ENCODE results near the gene COPS6.

The COPS6 gene

GRCh38 chr7:100109521-100110163 lies 20.9 kb downstream of the COPS6 start:
- H3K27me3 ChIP-seq (ENCODE audit: insufficient read depth, low read depth) = no peaks in the 10 kb centered on the region
- no peak overlapping the region for H3K9ac ChIP-seq
- peaks cover 3% of the 10 kb centered on the region; the same call in 1 of the 2 replicates for H3K36me3 ChIP-seq (ENCODE audit: insufficient read depth)
- TF ChIP-seq CTCF (conservative IDR thresholded peaks at IDR 0.05; ENCODE audit: low read depth, low read length) = no peak
- H3K4me3 ChIP-seq (IDR thresholded peaks at IDR 0.05; ENCODE audit: insufficient read depth, low read depth, low read length) = no peak overlapping the region
- no peak overlapping the region for H3K27ac ChIP-seq
- H3K79me2 ChIP-seq (ENCODE audit: insufficient read depth, low read depth) = no peaks in the 10 kb centered on the region
- no peaks in the 10 kb centered on the region for H3K4me1 ChIP-seq (ENCODE audit: low read depth, poor library complexity, severe bottlenecking)
- no peaks in the 10 kb centered on the region for H4K20me1 ChIP-seq (ENCODE audit: insufficient read depth)
- no peak overlapping the region for H2AFZ ChIP-seq (ENCODE audit: low read depth)
- H3K4me2 ChIP-seq = no peak overlapping the region

- Histone ChIP-seq H4K20me1 (ENCODE audit: insufficient read depth) (no peaks in the 10 kb centered on the region), H3K27ac (no peak overlapping the region), H3K4me2 (no peak overlapping the region), H3K79me2 (ENCODE audit: insufficient read depth, low read depth) (no peaks in the 10 kb centered on the region), H3K9ac (no peak overlapping the region), H3K36me3 (ENCODE audit: insufficient read depth) (peaks cover 3% of the 10 kb centered on the region; the same call in 1 of the 2 replicates), H3K4me3 (IDR thresholded peaks at IDR 0.05; ENCODE audit: insufficient read depth, low read depth, low read length) (no peak overlapping the region), H2AFZ (ENCODE audit: low read depth) (no peak overlapping the region), H3K4me1 (ENCODE audit: low read depth, poor library complexity, severe bottlenecking) (no peaks in the 10 kb centered on the region), H3K27me3 (ENCODE audit: insufficient read depth, low read depth) (no peaks in the 10 kb centered on the region)
- TF ChIP-seq CTCF (conservative IDR thresholded peaks at IDR 0.05; ENCODE audit: low read depth, low read length) = no peak
Measured at GRCh38 chr7:100111156-100111555, 22.4 kb downstream of the COPS6 start.

GRCh38 chr7:100111914-100112313 lies 23.1 kb downstream of the COPS6 start:
- Histone ChIP-seq H3K9ac (no peak overlapping the region), H3K27ac (no peak overlapping the region), H3K79me2 (ENCODE audit: insufficient read depth, low read depth) (no peaks in the 10 kb centered on the region), H3K36me3 (ENCODE audit: insufficient read depth) (peaks cover 3% of the 10 kb centered on the region; the same call in 1 of the 2 replicates), H3K4me2 (no peak overlapping the region), H2AFZ (ENCODE audit: low read depth) (no peak overlapping the region), H3K4me3 (IDR thresholded peaks at IDR 0.05; ENCODE audit: insufficient read depth, low read depth, low read length) (no peak overlapping the region), H4K20me1 (ENCODE audit: insufficient read depth) (no peaks in the 10 kb centered on the region), H3K27me3 (ENCODE audit: insufficient read depth, low read depth) (no peaks in the 10 kb centered on the region), H3K4me1 (ENCODE audit: low read depth, poor library complexity, severe bottlenecking) (no peaks in the 10 kb centered on the region)
- no peak for TF ChIP-seq CTCF (conservative IDR thresholded peaks at IDR 0.05; ENCODE audit: low read depth, low read length)

GRCh38 chr7:100115026-100115425 lies 26.3 kb downstream of the COPS6 start:
- Histone ChIP-seq H3K4me3 (IDR thresholded peaks at IDR 0.05; ENCODE audit: insufficient read depth, low read depth, low read length) (no peak overlapping the region), H3K36me3 (ENCODE audit: insufficient read depth) (peaks cover 3% of the 10 kb centered on the region; the same call in 1 of the 2 replicates), H3K9ac (no peak overlapping the region), H3K27ac (no peak overlapping the region), H2AFZ (ENCODE audit: low read depth) (no peak overlapping the region), H4K20me1 (ENCODE audit: insufficient read depth) (no peaks in the 10 kb centered on the region), H3K4me1 (ENCODE audit: low read depth, poor library complexity, severe bottlenecking) (peaks cover 6% of the 10 kb centered on the region), H3K79me2 (ENCODE audit: insufficient read depth, low read depth) (peaks cover 9% of the 10 kb centered on the region; the same call in 1 of the 2 replicates), H3K27me3 (ENCODE audit: insufficient read depth, low read depth) (no peaks in the 10 kb centered on the region), H3K4me2 (no peak overlapping the region)
- TF ChIP-seq CTCF (conservative IDR thresholded peaks at IDR 0.05; ENCODE audit: low read depth, low read length) = no peak
